K562 (cell line): ENCODE data around the gene SAFB. TPM values are rescaled to one million over a fixed set of nuclear protein-coding genes. Genes with fewer than 3 reads are reported as not detected.

Experiments
- ATAC-seq: fragments of 200-7000 bp; cut with Tn5 transposase; 3 replicates; pipeline ENCODE4 v1.9.1; 2020; ENCODE audit warnings: moderate library complexity
- BruUV-seq: library from RNA; stranded (reverse); fragments of 400-500 nt; replicated peaks from 2 replicates; lab custom pipeline; 2021; lab: Mats Ljungman, UMichigan
- CTCF ChIA-PET: fragments of 300-600 bp; formaldehyde crosslinking; extraction: SDS; loops from one replicate; lab custom pipeline; 2021; ENCODE audit warnings: low intra/inter-chr PET ratio; lab: Yijun Ruan, JAX
- POLR2A ChIA-PET: fragments of 300-600, 350-650 bp; sonication (Branson Sonifier 250); formaldehyde crosslinking; extraction: SDS; loops from one replicate; lab custom pipeline; 2021; ENCODE audit warnings: antibody characterized with exemption, inconsistent platforms; lab: Yijun Ruan, JAX
- DNase-seq, 4 experiments: peaks; one replicate each; pipeline versions ENCODE4 v3.0.0 to v3.0.0-alpha.2; 2011 to 2018; ENCODE audit warnings: low spot score in 3 of 4, mixed read lengths in 3 of 4; ENCODE audit errors: extremely low read depth in 1 of 4
- FAIRE-seq: peaks from 2 replicates; lab custom pipeline; 2011; peaks lifted over from hg19 to GRCh38; lab: Jason Lieb, UNC
- H2AFZ ChIP-seq: 2 replicates; pipeline ENCODE4 v1.6.0; 2011; ENCODE audit warnings: low read depth, low read length, control low read depth, inconsistent platforms
- H3K27ac ChIP-seq: fragments of 200-600 bp; 3 replicates; pipeline ENCODE4 v1.8.0; 2011; ENCODE audit warnings: low read depth, mild to moderate bottlenecking, control low read depth, inconsistent platforms, low read length, moderate library complexity, mixed read lengths; ENCODE audit errors: extremely low read depth
- H3K27me3 ChIP-seq, 2 experiments: fragments of 300-600 bp in 1 of 2; 2 replicates in 1 of 2; 3 replicates in 1 of 2; pipeline versions ENCODE4 v1.6.0 to v1.8.0; 2011; ENCODE audit warnings: inconsistent platforms in 2 of 2, low read length in 2 of 2, mild to moderate bottlenecking in 1 of 2, mixed read lengths in 1 of 2, moderate library complexity in 1 of 2; ENCODE audit not compliant: control insufficient read depth in 2 of 2, insufficient read depth in 2 of 2
- H3K36me3 ChIP-seq: fragments of 300-600 bp; 3 replicates; pipeline ENCODE4 v1.8.0; 2011; ENCODE audit warnings: mild to moderate bottlenecking, low read length, inconsistent platforms; ENCODE audit not compliant: control insufficient read depth, insufficient read depth
- H3K4me1 ChIP-seq, 2 experiments: fragments of 200-600 bp in 1 of 2; replicated peaks in 1 of 2; 2 replicates in 1 of 2; 3 replicates in 1 of 2; pipeline versions ENCODE4 v1.5.1 to v1.8.0; 2011; ENCODE audit warnings: inconsistent platforms in 2 of 2, low read length in 2 of 2, mild to moderate bottlenecking in 1 of 2, mixed read lengths in 1 of 2, moderate library complexity in 1 of 2; ENCODE audit not compliant: control insufficient read depth in 2 of 2, insufficient read depth in 2 of 2
- H3K4me2 ChIP-seq: 2 replicates; pipeline ENCODE4 v1.6.1; 2011; ENCODE audit warnings: low read length, control low read depth, inconsistent platforms, mixed read lengths; ENCODE audit not compliant: insufficient read depth
- H3K4me3 ChIP-seq: fragments of 200-600 bp; sonication (generic), shearing (Covaris generic); 2 replicates; pipeline ENCODE4 v1.5.1; 2016; ENCODE audit warnings: control low read depth, inconsistent platforms
- H3K79me2 ChIP-seq: fragments of 200-600 bp; 3 replicates; pipeline ENCODE4 v1.8.0; 2011; ENCODE audit warnings: low read length, inconsistent platforms; ENCODE audit not compliant: control insufficient read depth, insufficient read depth
- H3K9ac ChIP-seq, 2 experiments: 2 replicates each; pipeline versions ENCODE4 v1.6.0 to v1.6.1; 2011; ENCODE audit warnings: low read depth in 2 of 2, low read length in 2 of 2, control low read depth in 1 of 2, inconsistent platforms in 1 of 2, mild to moderate bottlenecking in 1 of 2, mixed read lengths in 1 of 2; ENCODE audit not compliant: insufficient read depth in 1 of 2
- H3K9me1 ChIP-seq: one replicate; pipeline ENCODE4 v1.6.0; 2011; ENCODE audit warnings: inconsistent platforms, mild to moderate bottlenecking, low read length, moderate library complexity; ENCODE audit not compliant: control insufficient read depth, insufficient read depth
- H3K9me3 ChIP-seq: replicated peaks from 2 replicates; pipeline ENCODE4 v1.5.1; 2011; ENCODE audit warnings: low read depth, low read length, inconsistent platforms; ENCODE audit not compliant: control insufficient read depth, insufficient read depth
- H4K20me1 ChIP-seq: replicated peaks from 2 replicates; pipeline ENCODE4 v1.6.1; 2011; ENCODE audit warnings: low read length, inconsistent platforms, mixed read lengths; ENCODE audit not compliant: control insufficient read depth, insufficient read depth
- BCL6 ChIP-seq: fragments of 250-450 bp; sonication (Bioruptor Pico); IDR thresholded peaks from 2 replicates; pipeline ENCODE4 v1.4.0; 2020
- EHMT2 ChIP-seq: fragments of 450-650 bp; IDR thresholded peaks from 2 replicates; pipeline ENCODE4 v1.6.1; 2018; ENCODE audit warnings: antibody characterized with exemption
- HMGXB4 ChIP-seq: sonication (generic); formaldehyde crosslinking; IDR thresholded peaks from 2 replicates; pipeline ENCODE4 v1.8.1; 2023; ENCODE audit warnings: mild to moderate bottlenecking, missing genetic modification reagents
- ILF3 ChIP-seq: fragments of 450-650 bp; IDR thresholded peaks from 2 replicates; pipeline ENCODE4 v1.6.1; 2018; ENCODE audit warnings: antibody characterized with exemption, mild to moderate bottlenecking, moderate library complexity, borderline replicate concordance
- MTF1 ChIP-seq: fragments of 250-450 bp; sonication (Bioruptor Pico); IDR thresholded peaks from 2 replicates; pipeline ENCODE4 v1.9.0; 2021; ENCODE audit warnings: moderate library complexity, mild to moderate bottlenecking, inconsistent platforms, borderline replicate concordance
- RB1 ChIP-seq: fragments of 450-650 bp; IDR thresholded peaks from 2 replicates; pipeline ENCODE4 v1.6.1; 2017; ENCODE audit warnings: low read depth, mild to moderate bottlenecking
- RBM25 ChIP-seq: fragments of 200-400 bp; formaldehyde crosslinking; IDR thresholded peaks from 2 replicates; pipeline ENCODE4 v1.6.1; 2018; ENCODE audit warnings: low read length, low read depth, moderate library complexity; ENCODE audit not compliant: severe bottlenecking
- SFPQ ChIP-seq: fragments of 200-400 bp; formaldehyde crosslinking; IDR thresholded peaks from 2 replicates; pipeline ENCODE4 v1.6.1; 2017; ENCODE audit warnings: mild to moderate bottlenecking, low read depth, low read length, moderate library complexity
- TEAD1 ChIP-seq, 2 experiments: fragments of 450-650 bp in 1 of 2; sonication (generic) in 1 of 2; formaldehyde crosslinking; IDR thresholded peaks; 2 replicates each; pipeline versions ENCODE4 v1.4.0 to v1.8.0; 2020 to 2022; ENCODE audit warnings: mild to moderate bottlenecking in 2 of 2, missing genetic modification reagents in 1 of 2
- TGIF2 ChIP-seq: sonication (generic); formaldehyde crosslinking; IDR thresholded peaks from 2 replicates; pipeline ENCODE4 v1.8.1; 2022; ENCODE audit warnings: mild to moderate bottlenecking, missing genetic modification reagents, moderate library complexity
- XRCC5 ChIP-seq: fragments of 200-400 bp; formaldehyde crosslinking; IDR thresholded peaks from 2 replicates; pipeline ENCODE4 v1.6.1; 2017; ENCODE audit warnings: low read depth, mild to moderate bottlenecking, low read length
- ZNF121 ChIP-seq: sonication (generic); formaldehyde crosslinking; conservative IDR thresholded peaks from 2 replicates; pipeline ENCODE4 v1.8.0; 2022; ENCODE audit warnings: missing genetic modification reagents
- ZNF212 ChIP-seq: fragments of 450-650 bp; formaldehyde crosslinking; IDR thresholded peaks from 2 replicates; pipeline ENCODE4 v1.4.0; 2020; ENCODE audit warnings: mild to moderate bottlenecking
- ZNF217 ChIP-seq: sonication (generic); formaldehyde crosslinking; IDR thresholded peaks from 2 replicates; pipeline ENCODE4 v1.8.0; 2022; ENCODE audit warnings: mild to moderate bottlenecking, missing genetic modification reagents
- ZNF311 ChIP-seq: fragments of 250-450 bp; sonication (Bioruptor Pico); IDR thresholded peaks from 2 replicates; pipeline ENCODE4 v1.4.0; 2020; ENCODE audit warnings: mild to moderate bottlenecking, moderate library complexity
- ZNF408 ChIP-seq: fragments of 250-450 bp; sonication (Bioruptor Pico); IDR thresholded peaks from 2 replicates; pipeline ENCODE4 v1.4.0; 2020; ENCODE audit warnings: low read depth, mild to moderate bottlenecking, moderate library complexity
- ZSCAN32 ChIP-seq: fragments of 450-650 bp; formaldehyde crosslinking; IDR thresholded peaks from 2 replicates; pipeline ENCODE4 v1.4.0; 2020; ENCODE audit warnings: mild to moderate bottlenecking, moderate library complexity
- WGBS: fragments of 100-300 bp; shearing (Covaris generic); methylation state at CpG from one replicate; pipeline ENCODE4 v1.1.6; 2016; ENCODE audit warnings: low coverage, mixed read lengths; ENCODE audit not compliant: insufficient coverage; ENCODE audit errors: missing lambda C conversion rate; 5-methylcytosine and 5-hydroxymethylcytosine counted together
- in situ Hi-C: fragments of 300-500 bp; cut with MboI; formaldehyde crosslinking; loops from 4 replicates; pipeline ENCODE4 v1.15.0; 2018; ENCODE audit warnings: inconsistent platforms, mixed read lengths
- intact Hi-C: fragments of 100-400 bp; cut with micrococcal nuclease; formaldehyde crosslinking; loops from 2 replicates; pipeline ENCODE4 v1.14.2; 2022
- polyA plus RNA-seq, 8 experiments: library from polyadenylated mRNA; depleted of rRNA in 4 of 8; stranded (reverse) in 5 of 8; unstranded in 3 of 8; fragments of >200 nt; fragmentation: Nextera tagmentation in 2 of 8; fragmentation: Illumina TruSeq in 1 of 8; extraction: Ambion mirVana in 2 of 8; extraction: Trizol in 1 of 8; gene quantifications; 2 replicates each; pipeline versions ENCODE4 v1.2.1 to v1.2.3, GENCODE V29; 2011 to 2014; ENCODE audit warnings: inconsistent platforms in 1 of 8, missing spikeins in 1 of 8
- total RNA-seq, 7 experiments: library from RNA; depleted of rRNA in 6 of 7; stranded (reverse); fragments of >200 nt in 6 of 7; fragmentation: Illumina TruSeq in 2 of 7; extraction: Trizol in 2 of 7; gene quantifications; 2 replicates each; pipeline versions ENCODE4 v1.2.1 to v1.2.3, GENCODE V29; 2011 to 2021; ENCODE audit warnings: low replicate concordance in 1 of 7

Gene SAFB
- total and polyA plus RNA-seq, 9 of the 15 experiments (the other 6 are each of a cell fraction or from before 2014, with no cell fraction given): 1.1 to 151 (median 83.1) TPM

GRCh38 chr19:5654931-5655330 is 32.0 kb downstream of the SAFB start:
- POLR2A ChIA-PET: interaction anchor here (0.6 to 1.5 kb wide), 7 partner anchors 10 to 45 kb away, joined by 3 to 5 read pairs (median 3); no protein-coding TSS in a partner anchor
- in situ Hi-C loops: no loop called here
- H3K9me1 ChIP-seq: no peaks in the 10 kb centered on the region
- ATAC-seq (no peak), FAIRE-seq (no peak), DNase-seq (no peak)
- H3K27me3 ChIP-seq: no peaks in the 10 kb centered on the region
- H3K4me1 ChIP-seq: no peaks in the 10 kb centered on the region
- H4K20me1 ChIP-seq: peaks cover 2% of the 10 kb centered on the region; the same call in 1 of the 2 replicates
- no peak overlapping the region for H3K9ac ChIP-seq
- H3K9me3 ChIP-seq: no peaks in the 10 kb centered on the region
- intact Hi-C loops: no loop called here
- H3K79me2 ChIP-seq: no peaks in the 10 kb centered on the region
- H3K36me3 ChIP-seq: peaks cover 93% of the 10 kb centered on the region
- no peak overlapping the region for H3K4me3 ChIP-seq
- H3K4me2 ChIP-seq: no peak overlapping the region
- CTCF ChIA-PET: no interaction called here
- WGBS: 89% methylated on average over 5 of the region's 5 CpGs
- no peak overlapping the region for H3K27ac ChIP-seq
- H2AFZ ChIP-seq: no peak overlapping the region
- TF ChIP-seq RB1 (no peak), BCL6 (CRISPR knock-in tag) (no peak), ZNF408 (CRISPR knock-in tag) (no peak), RBM25 (no peak), ZNF217 (CRISPR knock-in tag) (no peak), ILF3 (no peak), HMGXB4 (CRISPR knock-in tag) (no peak), TGIF2 (CRISPR knock-in tag) (no peak), TEAD1 (CRISPR knock-in tag; IDR thresholded peaks at IDR 0.05) (no peak), EHMT2 (no peak), ZSCAN32 (no peak), ZNF212 (no peak), MTF1 (CRISPR knock-in tag) (no peak), ZNF121 (no peak), SFPQ (no peak), ZNF311 (CRISPR knock-in tag) (no peak), XRCC5 (no peak)
- no TSS peak for BruUV-seq
